ENCODE data around the gene TOX2. TPM values are rescaled to one million over a fixed set of nuclear protein-coding genes. Genes with fewer than 3 reads are reported as not detected.

The TOX2 gene
- total RNA-seq, 1 experiment from 2014 or later = 85.4 TPM

DNA sequence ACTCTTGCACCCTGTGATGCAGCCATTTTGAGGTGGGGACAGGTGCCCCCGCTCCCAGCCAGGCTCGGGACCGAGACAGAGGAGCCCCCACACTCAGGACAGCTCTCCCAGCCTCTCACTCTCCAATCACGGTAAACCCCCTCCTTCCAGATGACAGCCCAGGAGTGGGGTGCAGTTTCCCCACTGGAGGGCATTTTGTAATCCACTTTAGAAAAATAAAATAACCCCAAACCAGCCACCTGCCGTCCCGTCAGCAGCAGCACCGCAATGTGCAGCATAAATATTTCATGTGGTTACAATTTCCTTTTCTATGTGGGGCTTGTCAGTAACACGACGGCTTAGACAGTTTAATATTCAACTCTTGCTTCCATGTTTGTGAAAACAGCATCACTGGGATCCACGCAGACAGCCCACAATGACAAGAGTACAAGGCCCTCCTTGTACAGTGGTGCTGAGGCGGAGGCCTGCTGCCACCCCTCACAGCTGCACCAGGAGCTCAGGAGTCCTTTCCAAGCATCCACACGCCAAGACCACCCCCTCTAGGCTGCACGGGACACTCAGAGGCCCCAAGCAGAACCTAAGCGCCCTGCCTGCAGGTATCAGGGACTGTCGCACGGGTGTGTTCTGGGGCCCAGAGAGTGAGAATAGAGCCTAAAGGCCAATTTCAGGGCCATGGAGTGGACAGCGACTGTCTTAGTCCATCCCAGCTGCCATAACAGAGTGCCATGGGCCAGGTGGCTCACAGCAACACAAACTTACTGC is 155.7 kb downstream of the TOX2 start:
- Histone ChIP-seq H3K4me1 (ENCODE audit: control insufficient read depth, insufficient read depth, low read length) (peaks cover 13% of the 10 kb centered on the region), H3K27ac (ENCODE audit: low read length) (no peak overlapping the region), H3K27me3 (ENCODE audit: control insufficient read depth, insufficient read depth, low read length) (no peaks in the 10 kb centered on the region), H3K36me3 (ENCODE audit: control insufficient read depth, insufficient read depth, low read length) (no peaks in the 10 kb centered on the region), H3K9me3 (ENCODE audit: control insufficient read depth, insufficient read depth, low read depth, low read length) (no peaks in the 10 kb centered on the region), H3K4me3 (ENCODE audit: low read depth in 2 of 2, low read length in 2 of 2) (no peak overlapping the region)
- ChIA-PET POLR2A (interaction anchor here (0.6 kb wide), 1 partner anchor 104 kb away, joined by 3 read pairs; no protein-coding TSS in a partner anchor), CTCF (no interaction called here)
- TF ChIP-seq, protein P1, sequence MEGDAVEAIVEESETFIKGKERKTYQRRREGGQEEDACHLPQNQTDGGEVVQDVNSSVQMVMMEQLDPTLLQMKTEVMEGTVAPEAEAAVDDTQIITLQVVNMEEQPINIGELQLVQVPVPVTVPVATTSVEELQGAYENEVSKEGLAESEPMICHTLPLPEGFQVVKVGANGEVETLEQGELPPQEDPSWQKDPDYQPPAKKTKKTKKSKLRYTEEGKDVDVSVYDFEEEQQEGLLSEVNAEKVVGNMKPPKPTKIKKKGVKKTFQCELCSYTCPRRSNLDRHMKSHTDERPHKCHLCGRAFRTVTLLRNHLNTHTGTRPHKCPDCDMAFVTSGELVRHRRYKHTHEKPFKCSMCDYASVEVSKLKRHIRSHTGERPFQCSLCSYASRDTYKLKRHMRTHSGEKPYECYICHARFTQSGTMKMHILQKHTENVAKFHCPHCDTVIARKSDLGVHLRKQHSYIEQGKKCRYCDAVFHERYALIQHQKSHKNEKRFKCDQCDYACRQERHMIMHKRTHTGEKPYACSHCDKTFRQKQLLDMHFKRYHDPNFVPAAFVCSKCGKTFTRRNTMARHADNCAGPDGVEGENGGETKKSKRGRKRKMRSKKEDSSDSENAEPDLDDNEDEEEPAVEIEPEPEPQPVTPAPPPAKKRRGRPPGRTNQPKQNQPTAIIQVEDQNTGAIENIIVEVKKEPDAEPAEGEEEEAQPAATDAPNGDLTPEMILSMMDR (IDR thresholded peaks at IDR 0.05) = no peak
- TF ChIP-seq TCF7L2 (IDR thresholded peaks at IDR 0.05; ENCODE audit: low read depth, low read length) = no peak
- TF ChIP-seq SIN3A (IDR thresholded peaks at IDR 0.05; ENCODE audit: borderline replicate concordance, insufficient read depth, low read depth, low read length) = no peak
- TF ChIP-seq, protein P2, sequence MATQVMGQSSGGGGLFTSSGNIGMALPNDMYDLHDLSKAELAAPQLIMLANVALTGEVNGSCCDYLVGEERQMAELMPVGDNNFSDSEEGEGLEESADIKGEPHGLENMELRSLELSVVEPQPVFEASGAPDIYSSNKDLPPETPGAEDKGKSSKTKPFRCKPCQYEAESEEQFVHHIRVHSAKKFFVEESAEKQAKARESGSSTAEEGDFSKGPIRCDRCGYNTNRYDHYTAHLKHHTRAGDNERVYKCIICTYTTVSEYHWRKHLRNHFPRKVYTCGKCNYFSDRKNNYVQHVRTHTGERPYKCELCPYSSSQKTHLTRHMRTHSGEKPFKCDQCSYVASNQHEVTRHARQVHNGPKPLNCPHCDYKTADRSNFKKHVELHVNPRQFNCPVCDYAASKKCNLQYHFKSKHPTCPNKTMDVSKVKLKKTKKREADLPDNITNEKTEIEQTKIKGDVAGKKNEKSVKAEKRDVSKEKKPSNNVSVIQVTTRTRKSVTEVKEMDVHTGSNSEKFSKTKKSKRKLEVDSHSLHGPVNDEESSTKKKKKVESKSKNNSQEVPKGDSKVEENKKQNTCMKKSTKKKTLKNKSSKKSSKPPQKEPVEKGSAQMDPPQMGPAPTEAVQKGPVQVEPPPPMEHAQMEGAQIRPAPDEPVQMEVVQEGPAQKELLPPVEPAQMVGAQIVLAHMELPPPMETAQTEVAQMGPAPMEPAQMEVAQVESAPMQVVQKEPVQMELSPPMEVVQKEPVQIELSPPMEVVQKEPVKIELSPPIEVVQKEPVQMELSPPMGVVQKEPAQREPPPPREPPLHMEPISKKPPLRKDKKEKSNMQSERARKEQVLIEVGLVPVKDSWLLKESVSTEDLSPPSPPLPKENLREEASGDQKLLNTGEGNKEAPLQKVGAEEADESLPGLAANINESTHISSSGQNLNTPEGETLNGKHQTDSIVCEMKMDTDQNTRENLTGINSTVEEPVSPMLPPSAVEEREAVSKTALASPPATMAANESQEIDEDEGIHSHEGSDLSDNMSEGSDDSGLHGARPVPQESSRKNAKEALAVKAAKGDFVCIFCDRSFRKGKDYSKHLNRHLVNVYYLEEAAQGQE (IDR thresholded peaks at IDR 0.05; ENCODE audit: insufficient read depth in 1 of 2, low read depth in 2 of 2, low read length in 1 of 2) = 0 out of 4 replicates have a peak, but pooled peaks have one; percentile 25 to 52
- TF ChIP-seq POLR2AphosphoS5 (IDR thresholded peaks at IDR 0.05; ENCODE audit: low read depth, low read length) = no peak
- in situ Hi-C loops (cut with HindIII; ENCODE audit: low pct_unique_long_range_greater_than_20kb, low sequenced_read_pairs) = no loop called here
- ATAC-seq (no peak), DNase-seq (ENCODE audit: low read depth, low spot score) (no peak)
- intact Hi-C loops (cut with micrococcal nuclease; ENCODE audit: unreplicated experiment) = no loop called here
- BruUV-seq (replicated peaks) = no TSS peak

DNA sequence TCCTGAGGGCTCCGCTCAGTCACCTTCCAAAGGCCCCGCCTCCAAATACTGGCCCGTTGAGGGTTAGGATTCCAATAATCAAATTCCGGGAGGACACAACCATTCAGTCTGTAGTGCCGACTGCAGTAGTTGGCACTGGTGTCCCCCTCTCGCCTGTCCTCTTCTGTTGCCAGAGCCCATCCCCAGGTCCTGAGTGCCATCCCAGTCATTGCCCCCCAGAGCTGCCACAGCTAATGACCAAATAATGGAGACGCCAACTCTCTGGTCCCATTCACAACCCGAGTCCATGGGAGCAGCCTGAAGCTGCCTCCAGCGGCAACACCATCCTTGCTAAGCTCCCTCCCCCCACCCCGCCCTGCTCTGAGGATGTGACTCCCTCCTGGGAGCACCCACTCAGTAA is 156.4 kb downstream of the TOX2 start:
- intact Hi-C loops (cut with micrococcal nuclease; ENCODE audit: unreplicated experiment) (no loop called here), in situ Hi-C loops (cut with HindIII; ENCODE audit: low pct_unique_long_range_greater_than_20kb, low sequenced_read_pairs) (no loop called here)
- ChIA-PET POLR2A (interaction anchor here (0.6 kb wide), 1 partner anchor 103 kb away, joined by 3 read pairs; no protein-coding TSS in a partner anchor), CTCF (no interaction called here)
- TF ChIP-seq SIN3A (IDR thresholded peaks at IDR 0.05; ENCODE audit: borderline replicate concordance, insufficient read depth, low read depth, low read length) = no peak
- TF ChIP-seq POLR2AphosphoS5 (IDR thresholded peaks at IDR 0.05; ENCODE audit: low read depth, low read length) = no peak
- no peak for TF ChIP-seq TCF7L2 (IDR thresholded peaks at IDR 0.05; ENCODE audit: low read depth, low read length)
- TF ChIP-seq, protein P2 (IDR thresholded peaks at IDR 0.05; ENCODE audit: insufficient read depth in 1 of 2, low read depth in 2 of 2, low read length in 1 of 2) = no peak
- TF ChIP-seq, protein P1 (IDR thresholded peaks at IDR 0.05) = no peak
- Histone ChIP-seq H3K4me3 (ENCODE audit: low read depth in 2 of 2, low read length in 2 of 2) (no peak overlapping the region), H3K4me1 (ENCODE audit: control insufficient read depth, insufficient read depth, low read length) (peaks cover 13% of the 10 kb centered on the region), H3K27me3 (ENCODE audit: control insufficient read depth, insufficient read depth, low read length) (no peaks in the 10 kb centered on the region), H3K9me3 (ENCODE audit: control insufficient read depth, insufficient read depth, low read depth, low read length) (no peaks in the 10 kb centered on the region), H3K36me3 (ENCODE audit: control insufficient read depth, insufficient read depth, low read length) (no peaks in the 10 kb centered on the region), H3K27ac (ENCODE audit: low read length) (no peak overlapping the region)
- no TSS peak for BruUV-seq (replicated peaks)
- no peak for ATAC-seq
- no peak for DNase-seq (ENCODE audit: low read depth, low spot score)

Measured in Panc1 (cell line).